Colonic mucosa (tissue), 4 donors: Measurements from ENCODE around the gene SERINC2. TPM values are rescaled to one million over a fixed set of nuclear protein-coding genes. Genes with fewer than 3 reads are reported as not detected.
"Not testable (repeated sequence)": the region's sequence is repeated elsewhere in the genome, so short reads cannot be mapped to it uniquely, and the experiment has no call there.

ENCODE experiments used
- DNase-seq: peaks from one replicate; pipeline ENCODE4 v3.0.0-alpha.2; 2020
- H3K27ac ChIP-seq: fragments of 200-600 bp; one replicate; pipeline ENCODE4 v1.8.0; 2021
- H3K27me3 ChIP-seq: fragments of 200-600 bp; one replicate; pipeline ENCODE4 v1.8.0; 2021
- H3K36me3 ChIP-seq: fragments of 200-600 bp; one replicate; pipeline ENCODE4 v1.8.0; 2021
- H3K4me1 ChIP-seq: fragments of 200-600 bp; one replicate; pipeline ENCODE4 v1.8.0; 2021; ENCODE audit warnings: mild to moderate bottlenecking
- H3K4me3 ChIP-seq: fragments of 200-600 bp; one replicate; pipeline ENCODE4 v1.8.0; 2021
- H3K9ac ChIP-seq, 2 donors: one replicate each; pipeline ENCODE4 v1.7.0; 2013; ENCODE audit warnings: control low read depth in 2 of 2, low read depth in 2 of 2, low read length in 2 of 2
- H3K9me3 ChIP-seq: fragments of 200-600 bp; one replicate; pipeline ENCODE4 v1.8.0; 2021
- CTCF ChIP-seq: fragments of 200-600 bp; IDR thresholded peaks from one replicate; pipeline ENCODE4 v1.8.0; 2022; ENCODE audit warnings: antibody characterized with exemption, mild to moderate bottlenecking
- intact Hi-C: fragments of 100-400 bp; cut with DNase I; formaldehyde crosslinking; loops from one replicate; pipeline ENCODE4 v1.14.1; 2022
- total RNA-seq, 2 donors: library from RNA; stranded (reverse); fragmentation: NEBNext Ultra II Directional in 1 of 2; extraction: Animal tissue kit (Norgen Biotek cat#: 25700) in 1 of 2; gene quantifications; one replicate each; pipeline ENCODE4 v1.2.1, GENCODE V29; 2021
- donor health status: healthy.
- donor health status: DM: no; HTN: no; CAD: no.
- donor health status: DM: no; HTN: no; CAD: no.

SERINC2 gene
- total RNA-seq, 2 donors from 2014 or later, result 203 to 212 TPM

- no peak overlapping the region for H3K9ac ChIP-seq
- H3K27me3 ChIP-seq, result no peaks in the 10 kb centered on the region
- no peaks in the 10 kb centered on the region for H3K4me1 ChIP-seq
- intact Hi-C loops, result no loop called here
- DNase-seq, result no peak
- no peaks in the 10 kb centered on the region for H3K36me3 ChIP-seq
- no peak overlapping the region for H3K4me3 ChIP-seq
- TF ChIP-seq CTCF, result no peak
- H3K27ac ChIP-seq, result no peak overlapping the region
- H3K9me3 ChIP-seq, result no peaks in the 10 kb centered on the region
These were observed 57.8 kb downstream of the SERINC2 start for GRCh38 chr1:31470794-31471315.

- peak; percentile 79 for DNase-seq
- intact Hi-C loops, H3K4me3 ChIP-seq, H3K9ac ChIP-seq, H3K4me1 ChIP-seq, H3K9me3 ChIP-seq, H3K27me3 ChIP-seq, H3K36me3 ChIP-seq: not testable (repeated sequence)
- peak overlapping the region; percentile 10 for H3K27ac ChIP-seq
These were observed 58.7 kb downstream of the SERINC2 start for GRCh38 chr1:31471452-31472313.

- H3K4me3 ChIP-seq, intact Hi-C loops, H3K36me3 ChIP-seq, H3K9ac ChIP-seq, DNase-seq, H3K9me3 ChIP-seq, H3K4me1 ChIP-seq, H3K27me3 ChIP-seq: not testable (repeated sequence)
- peak overlapping the region; percentile 10 for H3K27ac ChIP-seq
These were observed 59.3 kb downstream of the SERINC2 start for GRCh38 chr1:31472314-31472651.

GRCh38 chr1:31472673-31473072, 59.7 kb downstream of the SERINC2 start:
- peak overlapping the region; percentile 10 for H3K27ac ChIP-seq
- DNase-seq, H3K4me3 ChIP-seq, intact Hi-C loops, H3K36me3 ChIP-seq, H3K9me3 ChIP-seq, H3K4me1 ChIP-seq, H3K27me3 ChIP-seq, H3K9ac ChIP-seq: not testable (repeated sequence)

- H3K4me1 ChIP-seq, DNase-seq, intact Hi-C loops: not testable (repeated sequence)
These were observed 60.5 kb downstream of the SERINC2 start for GRCh38 chr1:31473508-31473907.

GRCh38 chr1:31474567-31474966, 61.6 kb downstream of the SERINC2 start:
- intact Hi-C loops, H3K27me3 ChIP-seq, H3K9ac ChIP-seq, H3K9me3 ChIP-seq, H3K4me1 ChIP-seq, H3K4me3 ChIP-seq, DNase-seq, H3K36me3 ChIP-seq, H3K27ac ChIP-seq: not testable (repeated sequence)

More at GRCh38 chr1:31473508-31473907, 60.5 kb downstream of the SERINC2 start:
- not testable (repeated sequence) for H3K4me3 ChIP-seq, H3K27ac ChIP-seq, H3K36me3 ChIP-seq, H3K9me3 ChIP-seq, H3K27me3 ChIP-seq, H3K9ac ChIP-seq

GRCh38 chr1:31476891-31477846, 64.2 kb downstream of the SERINC2 start:
- TF ChIP-seq CTCF, result no peak
- no peaks in the 10 kb centered on the region for H3K4me1 ChIP-seq
- intact Hi-C loops, result no loop called here
- peak overlapping the region in 1 of 2 donors; percentile 18 for H3K9ac ChIP-seq
- DNase-seq, result no peak
- H3K36me3 ChIP-seq, result no peaks in the 10 kb centered on the region
- H3K9me3 ChIP-seq, result no peaks in the 10 kb centered on the region
- H3K27me3 ChIP-seq, result no peaks in the 10 kb centered on the region
- no peak overlapping the region for H3K4me3 ChIP-seq
- no peak overlapping the region for H3K27ac ChIP-seq
